Panc1 (cell line): ENCODE measurements around the gene CDHR5. TPM values are rescaled to one million over a fixed set of nuclear protein-coding genes. Genes with fewer than 3 reads are reported as not detected.
A peak's percentile ranks its signal among the peaks of the same experiment; 100 is the strongest.

Source experiments
- ATAC-seq: fragments of 200-7000 bp; cut with Tn5 transposase; 2 replicates; pipeline ENCODE4 v1.9.1; 2020; ENCODE audit warnings: mild to moderate bottlenecking, moderate library complexity
- BruUV-seq: library from RNA; stranded (reverse); fragments of 400-500 nt; replicated peaks from 2 replicates; lab custom pipeline; 2021; lab: Mats Ljungman, UMichigan
- CTCF ChIA-PET: fragments of 300-600 bp; sonication (Branson Sonifier 250); formaldehyde crosslinking; loops from one replicate; lab custom pipeline; 2022; ENCODE audit warnings: antibody characterized with exemption; lab: Charles Lee
- POLR2A ChIA-PET: fragments of 300-600 bp; sonication (Branson Sonifier 250); formaldehyde crosslinking; loops from one replicate; lab custom pipeline; 2022; ENCODE audit warnings: antibody characterized with exemption; lab: Charles Lee
- DNase-seq: peaks from one replicate; pipeline ENCODE4 v3.0.0-alpha.2; 2010; ENCODE audit warnings: low read depth, low spot score
- H3K27ac ChIP-seq: 2 replicates; pipeline ENCODE4 v1.5.1; 2011; ENCODE audit warnings: mild to moderate bottlenecking, low read length, inconsistent platforms
- H3K27me3 ChIP-seq: fragments of 200-500 bp; sonication (Bioruptor generic); 2 replicates; pipeline ENCODE4 v1.6.0; 2014; ENCODE audit warnings: low read length, inconsistent platforms; ENCODE audit not compliant: control insufficient read depth, insufficient read depth
- H3K36me3 ChIP-seq: fragments of 200-500 bp; sonication (Bioruptor generic); 2 replicates; pipeline ENCODE4 v1.5.1; 2014; ENCODE audit warnings: inconsistent platforms, mild to moderate bottlenecking, low read length, moderate library complexity; ENCODE audit not compliant: control insufficient read depth, insufficient read depth
- H3K4me1 ChIP-seq: 2 replicates; pipeline ENCODE4 v1.5.1; 2011; ENCODE audit warnings: inconsistent platforms, mild to moderate bottlenecking, low read length, moderate library complexity; ENCODE audit not compliant: control insufficient read depth, insufficient read depth
- H3K4me3 ChIP-seq, 2 experiments: 2 replicates each; pipeline ENCODE4 v1.5.1; 2011 to 2012; ENCODE audit warnings: low read depth in 2 of 2, low read length in 2 of 2, mild to moderate bottlenecking in 2 of 2, inconsistent platforms in 1 of 2, moderate library complexity in 1 of 2
- H3K9me3 ChIP-seq: fragments of 200-500 bp; sonication (Bioruptor generic); 2 replicates; pipeline ENCODE4 v1.5.1; 2014; ENCODE audit warnings: low read depth, mild to moderate bottlenecking, inconsistent platforms, low read length, moderate library complexity; ENCODE audit not compliant: control insufficient read depth, insufficient read depth
- CTCF ChIP-seq: fragments of 450-650 bp; IDR thresholded peaks from 2 replicates; pipeline ENCODE4 v1.5.1; 2017; ENCODE audit warnings: mild to moderate bottlenecking
- POLR2AphosphoS5 ChIP-seq: IDR thresholded peaks from 2 replicates; pipeline ENCODE4 v1.6.1; 2012; ENCODE audit warnings: mild to moderate bottlenecking, low read depth, low read length, moderate library complexity
- REST ChIP-seq, 2 experiments: IDR thresholded peaks; 2 replicates each; pipeline ENCODE4 v1.6.1; 2011 to 2012; ENCODE audit warnings: low read depth in 2 of 2, control low read depth in 1 of 2, low read length in 1 of 2, mild to moderate bottlenecking in 1 of 2, moderate library complexity in 1 of 2; ENCODE audit not compliant: insufficient read depth in 1 of 2
- SIN3A ChIP-seq: IDR thresholded peaks from 2 replicates; pipeline ENCODE4 v1.6.1; 2012; ENCODE audit warnings: low read depth, mild to moderate bottlenecking, low read length, moderate library complexity, borderline replicate concordance; ENCODE audit not compliant: insufficient read depth
- TCF7L2 ChIP-seq: IDR thresholded peaks from 2 replicates; pipeline ENCODE4 v1.6.1; 2011; ENCODE audit warnings: mild to moderate bottlenecking, low read depth, low read length, inconsistent platforms
- in situ Hi-C: cut with HindIII; loops from 2 replicates; pipeline ENCODE4 v1.10.0; 2016; ENCODE audit warnings: low sequenced_read_pairs, low pct_unique_long_range_greater_than_20kb
- intact Hi-C: fragments of 100-400 bp; cut with micrococcal nuclease; formaldehyde crosslinking; loops from one replicate; pipeline ENCODE4 v1.10.0; 2022; ENCODE audit not compliant: unreplicated experiment
- total RNA-seq: library from RNA; stranded (reverse); gene quantifications from one replicate; pipeline ENCODE4 v1.2.1, GENCODE V29; 2021; ENCODE audit not compliant: unreplicated experiment

Gene CDHR5
- total RNA-seq, 1 experiment from 2014 or later: not detected

- BruUV-seq: no TSS peak
- Histone ChIP-seq H3K36me3 (peaks cover 38% of the 10 kb centered on the region), H3K27ac (no peak overlapping the region), H3K27me3 (no peaks in the 10 kb centered on the region), H3K9me3 (no peaks in the 10 kb centered on the region), H3K4me3 (no peak overlapping the region), H3K4me1 (peaks cover 7% of the 10 kb centered on the region)
- intact Hi-C loops: no loop called here
- in situ Hi-C loops: no loop called here
- TF ChIP-seq POLR2AphosphoS5 (no peak), CTCF (no peak), REST (IDR thresholded peaks at IDR 0.05; ENCODE audit: insufficient read depth in 1 of 2, low read depth in 2 of 2, low read length in 1 of 2) (no peak), SIN3A (no peak), TCF7L2 (no peak)
- ChIA-PET CTCF (no interaction called here), POLR2A (interaction anchor here (1.2 kb wide), 1 partner anchor 22 kb away, joined by 5 read pairs; no protein-coding TSS in a partner anchor)
- no peak for DNase-seq
- no peak for ATAC-seq
These were observed 17.6 kb downstream of the CDHR5 start for GRCh38 chr11:607020-607780.

GRCh38 chr11:606245-606644, 18.5 kb downstream of the CDHR5 start:
- intact Hi-C loops (no loop called here), in situ Hi-C loops (no loop called here)
- ATAC-seq: peak; percentile 55
- ChIA-PET POLR2A (no interaction called here), CTCF (no interaction called here)
- TF ChIP-seq CTCF (no peak), REST (IDR thresholded peaks at IDR 0.05; ENCODE audit: insufficient read depth in 1 of 2, low read depth in 2 of 2, low read length in 1 of 2) (0 out of 4 replicates have a peak, but pooled peaks of 1 of the 2 experiments have one; percentile 21)
- H3K27ac ChIP-seq: no peak overlapping the region
- no peaks in the 10 kb centered on the region for H3K27me3 ChIP-seq
- BruUV-seq: no TSS peak
- DNase-seq: no peak
- no peaks in the 10 kb centered on the region for H3K9me3 ChIP-seq
- H3K4me1 ChIP-seq: no peaks in the 10 kb centered on the region
- no peak overlapping the region for H3K4me3 ChIP-seq
- H3K36me3 ChIP-seq: peaks cover 29% of the 10 kb centered on the region
